Activated CD4-positive, CD25-positive, alpha-beta regulatory T cell treated with anti-CD3 and anti-CD28 coated beads, Interleukin-2, amount 50 U/mL, for 24 hours (primary cell): ENCODE results near the gene MON1B.
A peak's percentile ranks its signal among the peaks of the same experiment; 100 is the strongest.
"Not testable (repeated sequence)": the region's sequence is repeated elsewhere in the genome, so short reads cannot be mapped to it uniquely, and the experiment has no call there.

ENCODE experiments used
- ATAC-seq, 2 donors: fragments of 150-1000 bp; cut with Tn5 transposase; one replicate each; pipeline ENCODE4 v1.10.0; 2021; ENCODE audit warnings: mild to moderate bottlenecking in 1 of 2, moderate library complexity in 1 of 2

The MON1B gene

DNA sequence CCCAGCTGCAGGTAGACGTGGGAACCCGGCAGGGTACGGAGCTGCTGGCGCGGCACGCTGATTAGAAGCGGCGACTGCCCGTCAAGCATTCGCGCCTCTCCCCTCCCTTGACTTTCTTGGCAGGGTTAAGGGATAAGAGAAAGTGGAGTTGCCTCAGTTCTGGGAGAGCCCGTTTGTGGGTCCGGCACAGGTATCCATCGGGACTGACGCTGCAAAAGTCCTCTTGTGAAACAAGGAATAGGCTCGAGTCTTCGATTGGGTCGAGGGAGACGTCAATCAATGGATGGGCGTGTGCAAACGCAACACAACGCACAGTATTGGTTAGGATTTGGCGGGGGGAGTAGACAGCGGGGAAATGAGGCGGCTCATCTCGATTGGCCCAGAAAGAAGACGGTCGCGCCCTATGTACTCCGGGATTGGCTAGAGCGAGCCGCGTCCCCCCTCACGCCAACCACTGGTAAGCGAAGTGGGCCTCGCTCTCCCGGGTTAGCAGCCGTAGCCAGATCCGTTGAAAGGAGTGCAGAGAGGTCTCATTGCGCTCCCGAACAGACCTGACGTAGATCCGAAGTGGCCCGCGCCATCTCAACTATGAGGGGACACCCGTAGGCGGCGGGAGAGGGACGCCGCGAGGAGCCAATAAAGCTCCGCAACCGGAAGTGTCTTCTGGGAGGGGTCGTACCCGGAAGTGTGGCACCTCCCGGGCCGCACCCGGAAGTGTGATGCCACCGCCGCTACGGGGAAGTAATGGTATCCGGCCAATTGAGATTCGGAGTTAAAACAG lies at the start of gene MON1B:
MON1B (plus strand) TSS at position 713 of the 781 bp plus-strand sequence. CDS start 296 bp downstream, outside the sequence.
- peak; percentile 97 to 98 for ATAC-seq

- ATAC-seq, result no peak
These were observed 47.6 kb upstream of the MON1B start for GRCh38 chr16:77143364-77143763.

DNA sequence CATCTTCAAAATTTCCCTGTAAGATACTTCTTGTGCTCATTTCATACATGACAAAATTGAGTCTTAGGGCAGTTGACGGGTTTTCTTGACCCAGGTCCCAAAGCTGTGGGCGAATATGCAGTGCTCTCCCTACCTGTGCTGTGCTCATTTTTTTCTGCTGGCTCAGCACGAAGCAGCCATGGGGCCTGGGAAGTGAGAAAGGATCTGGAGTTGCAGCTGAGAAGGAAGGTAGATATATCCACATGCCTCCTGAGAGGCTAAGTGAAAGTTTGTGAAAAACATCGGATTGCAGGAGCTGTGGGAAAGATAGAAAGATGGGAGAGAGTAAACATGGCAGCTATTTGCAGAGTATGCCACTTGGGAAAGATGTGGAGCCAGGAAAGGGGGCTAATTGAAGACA lies 42.9 kb upstream of the MON1B start:
- no peak for ATAC-seq

DNA sequence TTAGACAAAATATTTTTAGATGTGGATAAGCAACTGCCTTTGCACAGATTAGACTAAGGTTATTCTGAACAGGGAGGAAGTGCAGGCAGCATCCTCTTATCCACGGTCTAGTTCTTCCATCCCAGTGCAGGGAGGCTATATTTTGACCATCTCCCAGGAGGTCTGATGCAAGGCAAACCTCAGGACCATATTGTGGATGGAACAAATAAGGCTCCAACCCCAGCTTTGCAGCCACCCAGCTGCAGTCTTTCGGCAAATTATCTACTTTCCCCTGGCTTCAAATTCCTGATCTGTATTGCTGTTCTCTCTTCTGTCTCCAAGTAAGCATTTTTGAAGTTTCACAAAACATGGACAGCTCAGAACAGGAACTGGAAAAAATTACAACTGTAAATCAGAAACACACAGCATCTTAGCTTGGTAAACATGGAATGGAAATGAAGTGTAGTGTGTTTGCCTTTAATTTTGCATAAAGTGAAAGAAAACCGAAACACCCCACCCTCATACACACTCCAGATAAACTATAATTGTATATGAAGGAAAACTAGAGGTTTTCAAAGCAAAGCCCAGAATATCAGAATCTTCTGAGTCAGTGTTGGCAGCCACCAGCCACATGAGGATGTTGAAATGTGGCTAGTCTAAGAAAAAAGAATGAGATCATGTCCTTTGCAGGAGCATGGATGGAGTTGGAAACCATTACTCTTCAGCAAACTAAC lies 33.5 kb upstream of the MON1B start:
- ATAC-seq, result no peak

DNA sequence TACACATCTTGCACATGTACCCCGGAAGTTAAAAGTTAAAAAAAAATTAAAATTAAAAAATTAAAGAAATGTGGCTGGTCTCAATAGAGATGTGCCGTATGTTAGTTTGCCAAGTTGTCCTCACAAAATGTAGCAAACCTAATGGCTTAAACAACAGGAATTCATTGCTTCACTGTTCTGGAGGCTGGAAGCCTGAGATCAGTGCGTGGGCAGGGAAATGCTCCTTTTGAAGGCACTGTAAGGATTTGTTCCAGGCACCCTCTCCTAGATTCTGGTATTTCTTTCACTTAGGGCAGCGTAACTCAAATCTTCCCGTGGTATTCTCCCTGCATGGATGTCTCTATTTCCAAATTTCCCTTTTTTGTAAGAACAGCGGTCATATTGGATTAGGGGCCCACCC lies 32.7 kb upstream of the MON1B start:
- ATAC-seq, result no peak

GRCh38 chr16:77165006-77165405 lies 26.0 kb upstream of the MON1B start:
- no peak for ATAC-seq

DNA sequence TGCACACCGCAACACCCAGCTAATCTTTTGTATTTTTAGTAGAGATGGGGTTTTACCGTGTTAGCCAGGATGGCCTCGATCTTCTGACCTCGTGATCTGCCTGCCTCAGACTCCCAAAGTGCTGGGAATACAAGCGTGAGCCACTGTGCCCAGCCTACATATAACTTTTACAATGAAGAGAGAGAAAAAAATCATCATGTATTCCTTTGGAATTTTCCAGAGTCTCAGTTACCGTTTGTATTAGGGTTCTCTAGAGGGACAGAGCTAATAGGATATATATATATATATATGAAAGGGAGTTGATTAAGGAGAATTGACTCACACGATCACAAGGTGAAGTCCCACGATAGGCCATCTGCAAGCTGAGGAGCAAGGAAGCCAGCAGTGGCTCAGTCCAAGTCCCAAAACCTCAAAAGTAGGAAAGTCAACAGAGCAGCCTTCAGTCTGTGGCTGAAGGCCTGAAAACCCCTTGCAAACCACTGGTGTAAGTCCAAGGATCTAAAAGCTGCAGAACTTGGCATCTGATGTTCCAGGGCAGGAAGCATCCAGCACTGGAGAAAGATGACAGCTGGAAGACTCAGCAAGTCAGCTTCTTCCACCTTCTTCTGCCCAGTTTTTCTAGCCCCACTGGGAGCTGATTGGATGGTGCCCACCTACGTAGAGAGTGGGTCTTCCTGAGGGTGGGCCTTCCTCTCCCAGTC lies 25.3 kb upstream of the MON1B start:
- ATAC-seq, result not testable (repeated sequence)

DNA sequence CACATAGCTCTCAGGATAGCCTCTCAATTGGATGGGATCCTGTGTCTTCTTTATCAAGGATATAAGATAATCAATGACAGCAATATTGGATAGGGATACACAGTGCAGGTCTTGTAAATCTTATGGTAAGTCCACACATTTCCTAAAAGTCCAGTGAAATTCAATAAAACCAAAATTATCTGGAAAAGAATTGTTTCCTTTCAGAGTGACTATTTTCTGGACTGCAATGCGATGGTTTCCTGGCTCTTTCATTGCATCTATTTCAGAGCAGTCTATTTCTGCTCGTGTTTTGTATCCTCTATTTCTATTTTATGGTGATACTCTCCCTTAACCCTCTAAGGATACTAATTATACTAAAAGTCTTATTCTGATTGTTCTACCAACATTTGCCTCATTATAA lies 24.3 kb upstream of the MON1B start:
- no peak for ATAC-seq

DNA sequence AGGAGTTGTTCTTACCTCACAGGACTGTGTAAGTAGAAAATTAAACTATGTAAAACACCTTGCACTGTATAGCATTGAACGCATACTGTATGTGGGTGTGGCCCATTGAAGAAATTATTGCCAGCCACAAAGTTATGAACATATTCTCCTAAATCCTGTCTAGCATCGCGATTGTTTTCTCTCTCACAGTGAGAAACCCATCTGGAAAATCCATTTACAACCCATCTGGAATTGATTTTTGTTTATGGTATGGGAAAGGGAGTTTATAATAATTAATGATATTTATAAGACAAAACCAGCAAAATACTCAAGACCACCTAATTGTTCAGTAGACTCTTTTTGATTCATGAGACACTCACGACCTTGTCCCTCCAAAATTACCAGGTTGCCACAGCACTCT lies 22.1 kb upstream of the MON1B start:
- no peak for ATAC-seq

- ATAC-seq, result no peak
These were observed 21.2 kb upstream of the MON1B start for GRCh38 chr16:77169650-77170236.

DNA sequence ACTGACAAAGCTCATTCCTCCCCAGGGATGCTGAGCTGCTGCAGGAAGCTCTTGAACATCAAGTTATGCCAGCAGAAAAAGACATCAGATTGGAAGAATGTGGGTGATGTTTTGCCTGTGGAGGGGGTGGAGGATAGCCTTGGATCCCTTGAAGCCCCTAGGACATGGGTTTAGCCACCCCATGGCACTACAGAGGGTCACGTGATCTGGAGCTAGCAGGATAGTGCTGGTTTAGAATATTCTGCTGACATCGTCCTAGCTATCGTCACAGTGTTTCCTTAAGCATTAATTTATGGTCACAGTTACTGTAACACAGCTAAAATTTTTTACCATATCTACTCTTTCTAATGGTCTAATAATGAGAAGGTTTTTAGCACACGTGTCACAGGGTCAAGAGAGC lies 20.2 kb upstream of the MON1B start:
- no peak for ATAC-seq

GRCh38 chr16:77171745-77172635 lies 19.0 kb upstream of the MON1B start:
- ATAC-seq, result peak; percentile 44 to 51

- ATAC-seq, result no peak
These were observed 18.0 kb upstream of the MON1B start for GRCh38 chr16:77172951-77173350.

DNA sequence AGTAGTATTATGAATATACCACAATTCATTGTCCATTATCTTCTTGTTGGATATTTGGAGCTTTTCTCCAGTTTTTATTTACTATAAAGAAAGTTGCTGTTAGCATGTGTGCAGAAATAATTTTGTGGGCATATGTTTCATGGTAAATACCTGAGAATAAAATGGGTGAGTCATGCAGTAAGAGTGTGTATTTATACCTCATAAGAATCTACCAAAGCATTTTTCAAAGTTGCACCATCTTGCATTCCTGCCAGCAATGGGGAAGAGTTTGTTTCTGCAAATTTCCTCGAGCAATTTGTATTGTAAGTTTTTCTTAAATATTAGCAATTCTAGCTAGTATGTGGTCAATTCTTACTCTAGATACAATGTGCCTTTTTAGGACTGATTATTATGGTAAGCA lies 7.9 kb upstream of the MON1B start:
- ATAC-seq, result no peak

- ATAC-seq, result not testable (repeated sequence)
These were observed 4.7 kb upstream of the MON1B start for GRCh38 chr16:77186298-77186697.

GRCh38 chr16:77190190-77190477 lies 856 bp upstream of the MON1B start:
- ATAC-seq, result no peak

- no peak for ATAC-seq
These were observed 424 bp downstream of the MON1B start for GRCh38 chr16:77191259-77191969.

DNA sequence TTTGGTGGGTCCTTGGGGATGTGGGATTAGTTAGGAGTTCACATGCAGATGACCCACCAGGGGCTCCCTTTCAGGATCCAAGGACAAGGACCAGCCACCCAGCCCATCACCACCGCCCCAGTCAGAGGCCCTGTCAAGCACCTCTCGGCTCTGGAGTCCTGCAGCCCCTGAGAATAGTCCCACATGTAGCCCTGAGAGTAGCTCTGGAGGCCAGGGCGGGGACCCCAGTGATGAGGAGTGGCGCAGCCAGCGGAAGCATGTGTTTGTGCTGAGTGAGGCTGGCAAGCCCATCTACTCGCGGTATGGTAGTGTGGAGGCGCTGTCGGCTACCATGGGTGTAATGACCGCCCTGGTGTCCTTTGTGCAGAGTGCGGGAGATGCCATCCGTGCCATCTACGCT lies 2.4 kb downstream of the MON1B start:
- ATAC-seq, result no peak

DNA sequence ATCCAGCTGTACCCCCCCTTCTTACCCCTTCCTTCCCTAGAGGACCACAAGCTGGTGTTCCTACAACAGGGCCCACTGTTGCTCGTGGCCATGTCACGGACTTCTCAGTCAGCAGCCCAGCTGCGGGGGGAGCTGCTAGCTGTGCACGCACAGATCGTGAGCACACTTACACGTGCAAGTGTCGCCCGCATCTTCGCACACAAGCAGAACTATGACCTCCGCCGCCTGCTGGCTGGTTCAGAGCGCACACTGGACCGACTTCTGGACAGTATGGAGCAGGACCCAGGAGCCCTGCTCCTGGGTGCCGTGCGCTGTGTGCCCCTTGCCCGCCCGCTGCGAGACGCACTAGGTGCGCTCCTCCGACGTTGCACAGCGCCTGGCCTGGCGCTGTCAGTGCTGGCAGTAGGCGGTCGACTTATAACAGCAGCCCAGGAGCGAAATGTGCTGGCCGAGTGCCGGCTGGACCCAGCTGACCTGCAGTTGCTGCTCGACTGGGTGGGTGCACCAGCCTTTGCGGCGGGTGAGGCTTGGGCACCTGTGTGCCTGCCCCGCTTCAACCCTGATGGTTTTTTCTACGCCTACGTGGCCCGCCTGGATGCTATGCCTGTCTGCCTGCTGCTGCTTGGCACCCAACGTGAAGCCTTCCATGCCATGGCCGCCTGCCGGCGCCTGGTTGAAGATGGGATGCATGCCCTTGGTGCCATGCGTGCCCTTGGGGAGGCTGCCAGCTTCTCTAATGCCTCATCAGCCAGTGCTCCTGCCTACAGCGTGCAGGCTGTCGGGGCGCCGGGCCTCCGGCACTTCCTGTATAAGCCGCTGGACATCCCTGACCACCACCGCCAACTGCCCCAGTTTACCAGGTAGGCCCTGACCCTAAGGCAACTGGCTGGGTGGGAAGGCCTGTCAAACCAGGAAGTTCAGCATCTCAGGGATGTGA lies 3.6 kb downstream of the MON1B start:
- no peak for ATAC-seq

DNA sequence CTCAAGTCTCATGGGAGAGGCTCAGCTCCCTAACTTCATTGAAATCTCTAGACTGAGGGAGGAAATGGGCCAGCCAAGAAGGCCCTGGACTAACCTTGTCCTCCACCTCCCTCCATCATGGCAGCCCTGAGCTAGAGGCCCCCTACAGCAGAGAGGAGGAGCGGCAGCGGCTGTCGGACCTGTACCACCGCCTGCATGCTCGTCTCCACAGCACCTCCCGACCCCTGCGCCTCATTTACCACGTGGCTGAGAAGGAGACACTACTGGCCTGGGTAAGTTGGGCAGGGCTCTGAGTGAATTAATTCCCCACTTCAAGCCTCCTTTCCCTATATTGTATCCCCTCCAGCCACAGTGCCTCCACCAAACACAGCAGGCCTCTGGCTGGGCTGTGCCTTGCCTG lies 4.4 kb downstream of the MON1B start:
- ATAC-seq, result no peak

DNA sequence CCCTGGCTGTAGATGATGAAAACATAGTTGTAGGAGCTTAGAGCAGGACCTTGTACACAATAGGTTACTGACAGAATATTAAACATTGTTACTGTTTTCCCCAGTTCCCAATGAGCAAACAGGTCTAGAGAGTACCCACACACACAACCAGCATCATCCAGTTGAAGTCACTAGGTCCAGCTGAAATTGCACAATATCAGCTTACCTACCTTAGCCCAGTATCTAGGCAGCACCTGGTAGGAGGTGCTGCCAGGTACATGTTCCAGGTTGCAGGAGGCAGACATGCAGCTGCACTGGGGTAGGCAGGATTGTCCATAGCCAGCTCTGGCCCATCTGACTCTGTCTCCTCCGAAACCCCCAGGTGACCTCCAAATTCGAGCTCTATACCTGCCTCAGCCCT lies 6.8 kb downstream of the MON1B start:
- no peak for ATAC-seq
